ENCODE data around the gene LCTL. TPM values are rescaled to one million over a fixed set of nuclear protein-coding genes. Genes with fewer than 3 reads are reported as not detected.

Gene LCTL
- total and polyA plus RNA-seq, 2 of the 8 experiments (the other 6 are each of a cell fraction or from before 2014, with no cell fraction given): 5.5 to 6.2 TPM

DNA sequence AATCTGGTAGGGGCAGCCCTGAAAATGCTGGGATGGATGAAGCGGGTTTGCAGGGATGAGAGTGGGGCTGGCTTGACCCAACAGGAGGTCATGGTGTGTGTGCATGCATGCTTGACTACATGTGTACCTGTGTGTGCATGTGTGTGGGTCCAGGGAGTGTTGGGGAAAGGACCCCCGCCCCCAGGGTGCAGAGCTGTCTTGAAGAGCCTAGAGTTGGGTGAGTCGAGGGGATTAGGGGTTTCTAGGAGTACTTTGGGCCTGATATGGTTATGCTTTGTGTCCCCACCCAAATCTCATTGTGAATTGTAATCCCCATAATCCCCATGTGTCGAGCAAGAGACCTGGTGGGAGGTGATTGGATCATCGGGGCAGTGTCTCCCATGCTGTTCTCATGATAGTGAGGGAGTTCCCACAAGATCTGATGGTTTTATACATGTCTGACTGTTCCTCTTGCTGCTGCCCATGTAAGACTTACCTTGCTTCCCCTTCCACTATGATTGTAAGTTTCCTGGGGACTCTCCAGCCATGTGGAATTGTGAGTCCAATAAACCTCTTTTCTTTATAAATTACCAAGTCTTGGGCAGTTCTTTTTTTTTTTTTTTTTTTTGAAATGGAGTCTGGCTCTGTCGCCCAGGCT, 5.2 kb upstream of the LCTL start:
- Histone ChIP-seq H2AFZ (ENCODE audit: low read length) (no peak overlapping the region), H2BK120ac (replicated peaks; ENCODE audit: low read depth, low read length) (no peak overlapping the region), H4K8ac (ENCODE audit: extremely low read depth, insufficient read depth, low read length) (no peak overlapping the region), H2BK12ac (ENCODE audit: low read depth, low read length) (no peak overlapping the region), H3K4me1 (replicated peaks in 1 of 4; ENCODE audit: control insufficient read depth in 3 of 4, insufficient read depth in 4 of 4, low read length in 3 of 4) (peaks cover 2 to 5% (median 4%) of the 10 kb centered on the region in 4 experiments; a peak in 6 of 7 replicates), H4K91ac (replicated peaks; ENCODE audit: insufficient read length, low read length) (no peak overlapping the region), H3K36me3 (ENCODE audit: control insufficient read depth in 2 of 4, insufficient read depth in 4 of 4, low read length in 3 of 4) (no peaks in the 10 kb centered on the region), H3K27me3 (replicated peaks in 1 of 4; ENCODE audit: control insufficient read depth in 3 of 4, extremely low read depth in 1 of 4, insufficient read depth in 3 of 4, low read length in 3 of 4) (no peaks in the 10 kb centered on the region), H3K4ac (replicated peaks; ENCODE audit: insufficient read length, low read depth, low read length) (no peak overlapping the region), H3K23me2 (ENCODE audit: low read depth, low read length) (no peaks in the 10 kb centered on the region), H3K79me1 (ENCODE audit: low read depth, low read length) (no peaks in the 10 kb centered on the region), H3K9me3 (ENCODE audit: insufficient read depth in 2 of 2, low read depth in 1 of 2, low read length in 1 of 2) (no peaks in the 10 kb centered on the region), H2BK15ac (ENCODE audit: low read length) (no peak overlapping the region), H3K4me2 (ENCODE audit: insufficient read depth in 1 of 2, low read depth in 2 of 2, low read length in 2 of 2) (no peak overlapping the region), H4K5ac (ENCODE audit: insufficient read length, low read depth, low read length) (no peak overlapping the region), H3K56ac (replicated peaks; ENCODE audit: insufficient read length, low read depth, low read length) (no peak overlapping the region), H2AK5ac (ENCODE audit: low read depth, low read length) (no peak overlapping the region), H3K18ac (ENCODE audit: extremely low read depth, low read length) (no peak overlapping the region), H3K4me3 (ENCODE audit: extremely low read depth in 1 of 4, insufficient read depth in 2 of 4, low read depth in 3 of 4, low read length in 4 of 4) (no peak overlapping the region), H3K9ac (replicated peaks in 1 of 4; ENCODE audit: extremely low read depth in 1 of 4, low read depth in 3 of 4, low read length in 3 of 4) (no peak overlapping the region), H3K23ac (ENCODE audit: insufficient read length) (no peak overlapping the region), H3K14ac (ENCODE audit: insufficient read length) (no peak overlapping the region), H2BK20ac (ENCODE audit: low read length) (no peak overlapping the region), H4K20me1 (replicated peaks in 1 of 2; ENCODE audit: control insufficient read depth in 1 of 2, insufficient read depth in 2 of 2, low read length in 2 of 2) (no peaks in the 10 kb centered on the region), H3K79me2 (ENCODE audit: control insufficient read depth in 1 of 2, insufficient read depth in 2 of 2, low read length in 2 of 2) (no peaks in the 10 kb centered on the region), H2BK5ac (ENCODE audit: low read depth, low read length) (no peak overlapping the region), H3K27ac (ENCODE audit: low read depth, low read length) (no peak overlapping the region)
- ChIA-PET POLR2A (ENCODE audit: partially characterized antibody) (interaction anchor here (1.2 kb wide), 1 partner anchor 66 kb away, joined by 3 read pairs; the partner anchor contains the start of genes RPL4 and ZWILCH), CTCF (ENCODE audit: partially characterized antibody) (interaction anchor here (0.6 to 2.4 kb wide), 4 partner anchors 17 to 190 kb away, joined by 3 to 6 read pairs (median 4); no protein-coding TSS in a partner anchor)
- no peak for FAIRE-seq
- DNase-seq (ENCODE audit: low read depth in 1 of 2, low spot score in 2 of 2): no peak
- 85% methylated on average over 5 of the region's 6 CpGs; no CpG with 5 or more reads in 1 of the 2 experiments for WGBS, 2 experiments (ENCODE audit: extremely low coverage in 1 of 2, insufficient coverage in 1 of 2, insufficient read length in 1 of 2, insufficient replicate concordance in 2 of 2, low coverage in 1 of 2, low lambda C conversion rate in 2 of 2, missing lambda C conversion rate in 1 of 2)
- no peak for TF ChIP-seq RAD21 (IDR thresholded peaks at IDR 0.05 in 1 of 2, conservative IDR thresholded peaks at IDR 0.05 in 1 of 2; ENCODE audit: low read depth in 2 of 2, low read length in 2 of 2)
- no peak for TF ChIP-seq PHF8 (conservative IDR thresholded peaks at IDR 0.05; ENCODE audit: low read depth, low read length)
- TF ChIP-seq FOSL1 (IDR thresholded peaks at IDR 0.05; ENCODE audit: insufficient read depth, low read depth, low read length): no peak
- no peak for TF ChIP-seq TEAD4 (IDR thresholded peaks at IDR 0.05; ENCODE audit: low read depth, low read length)
- TF ChIP-seq, protein P1, sequence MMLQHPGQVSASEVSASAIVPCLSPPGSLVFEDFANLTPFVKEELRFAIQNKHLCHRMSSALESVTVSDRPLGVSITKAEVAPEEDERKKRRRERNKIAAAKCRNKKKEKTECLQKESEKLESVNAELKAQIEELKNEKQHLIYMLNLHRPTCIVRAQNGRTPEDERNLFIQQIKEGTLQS (IDR thresholded peaks at IDR 0.05; ENCODE audit: insufficient read depth, low read depth, low read length): no peak
- TF ChIP-seq SIX5 (IDR thresholded peaks at IDR 0.05; ENCODE audit: low read depth, low read length): no peak
- TF ChIP-seq, protein P2, sequence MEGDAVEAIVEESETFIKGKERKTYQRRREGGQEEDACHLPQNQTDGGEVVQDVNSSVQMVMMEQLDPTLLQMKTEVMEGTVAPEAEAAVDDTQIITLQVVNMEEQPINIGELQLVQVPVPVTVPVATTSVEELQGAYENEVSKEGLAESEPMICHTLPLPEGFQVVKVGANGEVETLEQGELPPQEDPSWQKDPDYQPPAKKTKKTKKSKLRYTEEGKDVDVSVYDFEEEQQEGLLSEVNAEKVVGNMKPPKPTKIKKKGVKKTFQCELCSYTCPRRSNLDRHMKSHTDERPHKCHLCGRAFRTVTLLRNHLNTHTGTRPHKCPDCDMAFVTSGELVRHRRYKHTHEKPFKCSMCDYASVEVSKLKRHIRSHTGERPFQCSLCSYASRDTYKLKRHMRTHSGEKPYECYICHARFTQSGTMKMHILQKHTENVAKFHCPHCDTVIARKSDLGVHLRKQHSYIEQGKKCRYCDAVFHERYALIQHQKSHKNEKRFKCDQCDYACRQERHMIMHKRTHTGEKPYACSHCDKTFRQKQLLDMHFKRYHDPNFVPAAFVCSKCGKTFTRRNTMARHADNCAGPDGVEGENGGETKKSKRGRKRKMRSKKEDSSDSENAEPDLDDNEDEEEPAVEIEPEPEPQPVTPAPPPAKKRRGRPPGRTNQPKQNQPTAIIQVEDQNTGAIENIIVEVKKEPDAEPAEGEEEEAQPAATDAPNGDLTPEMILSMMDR (IDR thresholded peaks at IDR 0.05; ENCODE audit: control extremely low read depth in 1 of 3, insufficient read depth in 1 of 3, low read depth in 1 of 3, low read length in 3 of 3): no peak
- no peak for TF ChIP-seq RNF2 (IDR thresholded peaks at IDR 0.05; ENCODE audit: borderline replicate concordance, low read depth, low read length, missing control alignments, poor library complexity, severe bottlenecking)
- TF ChIP-seq TBP (IDR thresholded peaks at IDR 0.05; ENCODE audit: low read depth, low read length): no peak

Data from H1 (cell line).